ENCODE results near the gene TCHP. TPM values are rescaled to one million over a fixed set of nuclear protein-coding genes. Genes with fewer than 3 reads are reported as not detected.

Gene TCHP
- total RNA-seq, 1 experiment from 2014 or later, result 28.0 TPM

DNA sequence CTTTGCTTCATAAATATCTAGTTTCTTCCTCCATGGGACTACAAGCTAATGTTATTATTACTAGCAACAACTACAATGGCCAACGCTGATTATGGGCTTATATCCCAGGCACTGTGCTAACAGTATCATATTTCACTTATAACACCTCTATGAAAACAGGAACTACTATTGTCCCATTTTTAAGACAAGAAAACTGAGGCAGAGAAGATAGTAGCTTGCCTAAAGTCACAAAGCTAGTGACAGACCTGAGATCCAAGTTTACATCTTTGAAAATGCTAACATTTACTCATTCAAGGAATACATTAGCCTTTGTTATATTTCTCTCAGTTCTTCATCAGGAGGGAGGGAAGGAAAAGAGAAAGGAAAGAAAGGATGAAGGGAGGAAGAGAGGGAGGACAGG lies 63.3 kb downstream of the TCHP start:
- CTCF ChIA-PET, result no interaction called here
- no peaks in the 10 kb centered on the region for H3K27me3 Mint-ChIP-seq (ENCODE audit: unreplicated experiment)

DNA sequence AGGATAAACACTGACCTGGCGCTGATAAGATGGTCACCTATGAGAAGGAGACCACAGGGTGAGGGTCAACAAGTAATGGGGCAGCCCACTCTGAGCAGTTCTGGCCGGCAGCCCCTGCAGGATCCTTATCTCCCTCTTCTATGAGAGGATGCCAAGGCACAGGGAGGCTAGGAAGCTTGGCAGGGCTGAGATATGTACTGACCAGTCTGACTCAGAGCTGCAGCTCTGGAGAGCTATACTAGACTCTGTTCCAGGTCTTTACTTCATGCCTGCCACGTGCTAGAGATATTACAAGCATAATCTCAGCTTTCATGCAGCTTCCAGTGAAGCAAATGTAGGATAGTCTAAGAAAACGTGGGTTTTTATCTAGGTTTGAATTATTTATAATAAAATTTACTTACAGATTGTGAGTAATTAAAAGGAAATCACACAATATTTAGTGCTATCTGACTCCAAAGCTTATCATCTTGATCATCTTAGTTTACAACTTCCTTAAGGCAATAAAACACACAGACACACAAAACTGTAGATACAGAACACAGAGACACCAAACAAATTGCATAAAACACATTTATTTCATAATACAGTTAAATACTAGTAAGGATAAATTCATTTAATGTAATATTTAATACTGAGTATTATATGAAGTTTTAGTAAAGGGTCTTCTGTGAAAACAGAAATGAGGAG lies 63.8 kb downstream of the TCHP start:
- Mint-ChIP-seq H3K9me3 (ENCODE audit: low read depth, unreplicated experiment) (no peaks in the 10 kb centered on the region), H3K4me1 (ENCODE audit: low read depth, unreplicated experiment) (no peaks in the 10 kb centered on the region), H3K27me3 (ENCODE audit: unreplicated experiment) (no peaks in the 10 kb centered on the region), H3K27ac (ENCODE audit: unreplicated experiment) (no peak overlapping the region), H3K4me3 (ENCODE audit: low read depth, unreplicated experiment) (no peak overlapping the region), H3K36me3 (ENCODE audit: insufficient read depth, unreplicated experiment) (peaks cover 8% of the 10 kb centered on the region)
- DNase-seq, result no peak
- CTCF ChIA-PET, result no interaction called here
- TF ChIP-seq, protein P1, sequence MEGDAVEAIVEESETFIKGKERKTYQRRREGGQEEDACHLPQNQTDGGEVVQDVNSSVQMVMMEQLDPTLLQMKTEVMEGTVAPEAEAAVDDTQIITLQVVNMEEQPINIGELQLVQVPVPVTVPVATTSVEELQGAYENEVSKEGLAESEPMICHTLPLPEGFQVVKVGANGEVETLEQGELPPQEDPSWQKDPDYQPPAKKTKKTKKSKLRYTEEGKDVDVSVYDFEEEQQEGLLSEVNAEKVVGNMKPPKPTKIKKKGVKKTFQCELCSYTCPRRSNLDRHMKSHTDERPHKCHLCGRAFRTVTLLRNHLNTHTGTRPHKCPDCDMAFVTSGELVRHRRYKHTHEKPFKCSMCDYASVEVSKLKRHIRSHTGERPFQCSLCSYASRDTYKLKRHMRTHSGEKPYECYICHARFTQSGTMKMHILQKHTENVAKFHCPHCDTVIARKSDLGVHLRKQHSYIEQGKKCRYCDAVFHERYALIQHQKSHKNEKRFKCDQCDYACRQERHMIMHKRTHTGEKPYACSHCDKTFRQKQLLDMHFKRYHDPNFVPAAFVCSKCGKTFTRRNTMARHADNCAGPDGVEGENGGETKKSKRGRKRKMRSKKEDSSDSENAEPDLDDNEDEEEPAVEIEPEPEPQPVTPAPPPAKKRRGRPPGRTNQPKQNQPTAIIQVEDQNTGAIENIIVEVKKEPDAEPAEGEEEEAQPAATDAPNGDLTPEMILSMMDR (IDR thresholded peaks at IDR 0.05; ENCODE audit: unreplicated experiment), result no peak
- intact Hi-C loops (cut with micrococcal nuclease; ENCODE audit: unreplicated experiment), result no loop called here
- BruUV-seq (replicated peaks), result no TSS peak

More for the DNA sequence above, 63.3 kb downstream of the TCHP start:
- no peak for DNase-seq
- TF ChIP-seq, protein P1 (IDR thresholded peaks at IDR 0.05; ENCODE audit: unreplicated experiment), result no peak
- H3K9me3 Mint-ChIP-seq (ENCODE audit: low read depth, unreplicated experiment), result no peaks in the 10 kb centered on the region
- H3K36me3 Mint-ChIP-seq (ENCODE audit: insufficient read depth, unreplicated experiment), result peaks cover 9% of the 10 kb centered on the region
- no peak overlapping the region for H3K4me3 Mint-ChIP-seq (ENCODE audit: low read depth, unreplicated experiment)
- no TSS peak for BruUV-seq (replicated peaks)
- H3K4me1 Mint-ChIP-seq (ENCODE audit: low read depth, unreplicated experiment), result no peaks in the 10 kb centered on the region
- no peak overlapping the region for H3K27ac Mint-ChIP-seq (ENCODE audit: unreplicated experiment)
- intact Hi-C loops (cut with micrococcal nuclease; ENCODE audit: unreplicated experiment), result no loop called here

DNA sequence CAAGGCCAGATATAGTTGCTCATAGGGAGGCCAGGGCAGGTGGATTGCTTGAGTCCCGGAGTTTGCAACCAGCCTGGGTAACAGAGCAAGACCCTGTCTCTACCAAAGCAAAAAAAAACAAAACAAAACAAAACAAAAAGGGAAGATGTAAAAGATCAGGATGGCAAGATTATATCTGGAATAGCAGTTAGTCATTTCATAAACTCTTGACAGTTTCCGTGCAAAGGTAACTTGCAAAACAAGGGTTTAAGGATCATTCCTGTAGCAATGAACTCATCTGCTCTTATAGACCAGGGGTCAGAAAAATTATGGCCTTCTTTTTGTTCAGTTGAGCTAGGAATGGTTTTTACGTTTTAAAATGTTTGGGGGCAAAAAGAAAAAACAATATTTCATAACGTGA lies 66.5 kb downstream of the TCHP start:
- TF ChIP-seq, protein P1 (IDR thresholded peaks at IDR 0.05; ENCODE audit: unreplicated experiment), result no peak
- peaks cover 4% of the 10 kb centered on the region for H3K36me3 Mint-ChIP-seq (ENCODE audit: insufficient read depth, unreplicated experiment)
- no peaks in the 10 kb centered on the region for H3K4me1 Mint-ChIP-seq (ENCODE audit: low read depth, unreplicated experiment)
- intact Hi-C loops (cut with micrococcal nuclease; ENCODE audit: unreplicated experiment), result no loop called here
- DNase-seq, result no peak
- no peaks in the 10 kb centered on the region for H3K9me3 Mint-ChIP-seq (ENCODE audit: low read depth, unreplicated experiment)
- no peaks in the 10 kb centered on the region for H3K27me3 Mint-ChIP-seq (ENCODE audit: unreplicated experiment)
- BruUV-seq (replicated peaks), result no TSS peak
- H3K4me3 Mint-ChIP-seq (ENCODE audit: low read depth, unreplicated experiment), result no peak overlapping the region
- H3K27ac Mint-ChIP-seq (ENCODE audit: unreplicated experiment), result no peak overlapping the region
- CTCF ChIA-PET, result no interaction called here

DNA sequence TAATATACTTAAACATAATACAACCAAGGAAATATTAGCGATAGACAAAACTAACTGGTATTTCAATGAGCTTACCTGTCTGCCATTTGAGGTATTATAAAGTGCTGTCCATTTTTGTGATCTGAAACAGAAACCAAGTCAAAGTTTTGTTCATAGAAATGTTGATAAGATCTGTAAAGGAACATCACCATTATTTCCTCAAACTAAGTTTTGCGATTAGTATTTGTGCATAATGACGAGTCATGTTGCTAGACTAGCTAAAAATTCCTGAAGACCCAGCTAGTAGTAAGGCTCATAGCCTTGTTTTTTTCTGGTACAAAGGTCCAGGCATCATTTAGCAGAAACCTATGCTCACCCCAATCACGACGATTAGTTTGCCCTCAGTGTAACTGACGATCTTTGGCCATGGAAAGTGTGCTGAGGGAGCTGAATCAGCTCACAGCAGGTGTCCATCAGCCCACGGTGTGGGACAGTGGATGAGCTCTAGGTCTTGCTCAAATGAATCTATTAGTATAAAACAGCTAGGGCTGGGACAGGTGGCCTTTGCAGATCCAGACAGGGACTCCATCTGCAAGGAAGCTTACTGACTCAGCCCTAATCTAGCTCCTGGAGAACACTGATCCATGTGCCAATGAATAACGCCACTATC lies 67.4 kb downstream of the TCHP start:
- BruUV-seq (replicated peaks), result no TSS peak
- CTCF ChIA-PET, result no interaction called here
- TF ChIP-seq, protein P1 (IDR thresholded peaks at IDR 0.05; ENCODE audit: unreplicated experiment), result no peak
- Mint-ChIP-seq H3K27ac (ENCODE audit: unreplicated experiment) (no peak overlapping the region), H3K9me3 (ENCODE audit: low read depth, unreplicated experiment) (no peaks in the 10 kb centered on the region), H3K27me3 (ENCODE audit: unreplicated experiment) (no peaks in the 10 kb centered on the region), H3K36me3 (ENCODE audit: insufficient read depth, unreplicated experiment) (peaks cover 11% of the 10 kb centered on the region), H3K4me1 (ENCODE audit: low read depth, unreplicated experiment) (no peaks in the 10 kb centered on the region), H3K4me3 (ENCODE audit: low read depth, unreplicated experiment) (no peak overlapping the region)
- intact Hi-C loops (cut with micrococcal nuclease; ENCODE audit: unreplicated experiment), result no loop called here
- no peak for DNase-seq

Other genes with a start within 250 kb of the TCHP start
- 2.4 and 3.1 TPM in 2 replicates for gene FAM222A, start 186.4 kb upstream of the TCHP start, total RNA-seq (2022)
- 13.0 and 25.3 TPM in 2 replicates for gene TRPV4, start 66.9 kb upstream of the TCHP start, total RNA-seq (2022)
- 25.7 and 27.7 TPM in 2 replicates for gene GLTP, start 19.7 kb upstream of the TCHP start, total RNA-seq (2022)
- 56.0 TPM in 2 replicates for gene GIT2, start 96.1 kb downstream of the TCHP start, total RNA-seq (2022)
- 34.5 and 40.4 TPM in 2 replicates for gene ANKRD13A, start 99.2 kb downstream of the TCHP start, total RNA-seq (2022)
- 14.2 and 14.7 TPM in 2 replicates for gene C12orf76, start 148.2 kb downstream of the TCHP start, total RNA-seq (2022)
- gene IFT81, start 224.1 kb downstream of the TCHP start, total RNA-seq (2022), result 13.0 and 16.4 TPM in 2 replicates

All from Calu3 (cell line).